GM19238 (cell line): ENCODE data around the gene GPR160.

Experiments
- DNase-seq: peaks from one replicate; pipeline ENCODE4 v3.0.0; 2011; ENCODE audit warnings: low spot score; ENCODE audit not compliant: insufficient read length

GPR160 gene

DNA sequence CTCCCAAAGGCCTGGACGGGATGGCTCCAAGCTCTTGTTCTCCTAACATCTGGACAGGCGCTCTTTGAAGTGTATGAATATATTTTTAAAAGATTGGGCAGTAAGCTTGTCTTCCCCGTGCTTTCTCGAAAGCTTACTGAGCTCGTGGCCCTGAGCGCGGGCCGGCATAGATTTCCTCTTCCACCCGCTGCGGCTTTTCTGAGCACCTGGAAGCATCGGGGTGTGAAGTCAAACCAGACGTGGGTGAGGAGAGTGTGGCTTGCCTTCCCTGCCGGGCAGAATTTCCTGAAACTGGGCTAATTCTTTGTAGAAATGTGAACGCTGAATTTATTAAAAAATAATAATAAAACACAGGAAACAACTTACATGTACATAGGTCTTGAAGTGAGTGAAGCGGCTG lies 25.9 kb downstream of the GPR160 start:
- no peak for DNase-seq

GRCh38 chr3:170064108-170064507 lies 26.3 kb downstream of the GPR160 start:
- no peak for DNase-seq

DNA sequence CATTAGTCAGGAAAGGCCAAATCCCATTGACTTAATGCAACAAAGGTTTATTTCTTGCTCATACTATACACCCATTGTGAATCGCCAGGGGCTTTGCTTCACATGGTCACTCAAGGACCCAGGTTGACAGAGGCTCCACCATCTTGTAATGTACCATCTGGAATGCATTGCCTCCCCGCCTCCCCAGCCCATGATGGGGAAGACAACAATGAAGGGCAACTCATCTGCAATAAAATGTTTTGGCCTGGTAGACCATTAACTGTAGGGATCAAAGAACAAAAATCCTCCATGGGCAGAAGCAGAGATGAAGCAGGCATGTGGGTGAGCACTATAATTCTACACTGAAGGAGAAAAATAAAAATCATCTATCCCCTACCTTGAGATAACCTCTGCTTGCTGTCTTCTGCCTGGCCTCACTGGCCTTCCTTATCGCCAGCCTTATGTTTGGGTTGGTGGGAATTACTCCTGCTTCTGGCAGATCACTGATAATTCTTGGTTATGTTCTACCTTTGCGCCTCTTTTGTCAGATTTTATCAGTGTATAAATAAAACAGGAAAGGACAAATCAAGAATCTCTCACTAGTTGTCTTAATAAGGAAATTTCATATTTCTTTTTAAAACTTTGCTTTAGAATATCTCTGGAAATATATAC lies 37.8 kb downstream of the GPR160 start:
- DNase-seq, result no peak

DNA sequence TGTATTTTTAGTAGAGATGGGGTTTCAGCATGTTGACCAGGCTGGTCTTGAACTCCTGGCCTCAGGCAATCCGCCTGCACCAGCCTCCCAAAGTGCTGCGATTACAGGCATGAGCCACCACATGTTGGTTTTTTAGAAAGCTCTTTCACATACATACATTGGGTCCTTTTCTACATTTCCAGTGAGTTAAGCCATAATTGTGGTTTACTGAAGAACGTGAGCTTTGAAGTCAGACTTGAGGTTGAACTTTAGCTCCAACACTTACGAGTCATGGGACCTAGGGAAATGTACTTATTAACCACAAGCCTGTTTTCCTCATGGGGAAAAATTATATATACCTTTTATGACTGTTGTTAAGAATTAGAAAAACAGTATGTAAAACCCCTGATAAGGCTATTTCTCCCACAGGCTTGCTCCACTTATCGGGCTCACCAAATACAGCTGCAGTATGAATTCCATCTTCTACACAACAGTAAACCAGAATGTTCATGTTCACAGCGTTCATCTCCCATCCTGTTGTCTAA lies 39.0 kb downstream of the GPR160 start:
- DNase-seq, result no peak

- no peak for DNase-seq
These were observed 39.6 kb downstream of the GPR160 start for GRCh38 chr3:170077361-170077760.

DNA sequence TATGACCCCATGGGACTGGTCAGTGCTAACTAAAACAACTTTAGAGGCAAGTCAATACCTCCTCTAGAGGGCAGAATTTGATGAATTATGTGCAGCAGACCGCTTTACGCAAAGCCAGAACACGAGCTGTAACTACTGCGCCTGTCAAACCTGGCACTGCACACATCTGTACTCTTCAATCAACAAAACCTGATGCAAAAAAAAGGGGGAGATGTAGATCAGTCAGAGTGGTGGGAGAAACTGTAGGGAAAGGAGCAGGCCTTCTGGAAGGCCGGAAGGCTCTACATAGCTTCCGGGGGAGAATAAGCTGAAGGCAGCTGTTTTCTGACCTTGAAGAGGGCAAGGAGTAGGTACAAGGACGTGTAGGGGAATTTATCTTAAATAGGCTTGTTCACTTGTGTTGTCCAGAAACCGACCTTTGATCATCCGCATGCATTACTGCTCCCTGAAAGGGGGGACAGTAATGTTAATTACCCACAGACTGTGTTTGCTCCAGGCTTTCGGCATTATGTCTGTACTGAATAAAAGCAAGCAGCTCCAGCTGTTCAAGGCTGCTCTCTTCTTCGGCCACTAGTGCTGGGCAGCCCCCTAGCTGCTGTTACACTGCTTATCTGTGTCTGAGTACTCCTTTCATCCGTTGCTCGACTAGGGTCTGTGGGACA lies 41.0 kb downstream of the GPR160 start:
- no peak for DNase-seq

DNA sequence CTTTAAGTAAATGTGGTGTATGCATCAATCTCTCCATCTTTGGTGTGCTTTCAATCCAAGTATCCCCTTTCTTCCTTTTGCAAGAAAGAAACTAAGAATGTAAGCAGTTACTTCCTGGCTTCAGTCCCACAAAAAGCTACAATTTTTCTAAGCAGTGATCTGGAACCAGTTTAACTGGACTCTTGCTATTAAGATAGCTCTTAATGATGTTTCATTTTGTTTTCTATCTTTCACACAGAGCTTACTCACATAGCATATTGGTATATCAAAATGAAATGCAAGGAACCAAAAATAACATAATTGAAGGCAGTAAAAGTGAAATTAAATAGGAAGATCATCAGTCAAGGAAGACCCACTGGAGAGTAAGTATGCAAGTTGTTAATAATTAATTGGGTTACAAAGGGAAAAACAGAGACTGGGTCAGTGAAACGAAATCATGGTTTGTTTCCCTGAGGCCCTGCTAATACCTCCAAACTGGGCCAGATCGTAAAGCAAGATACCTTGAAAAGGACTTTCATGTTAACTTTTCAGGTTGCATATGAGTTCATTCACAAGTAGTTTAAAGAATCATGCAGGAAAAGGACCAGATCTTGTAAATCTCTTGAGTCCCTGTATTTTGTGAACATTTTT lies 41.9 kb downstream of the GPR160 start:
- DNase-seq, result no peak

- DNase-seq, result no peak
These were observed 42.8 kb downstream of the GPR160 start for GRCh38 chr3:170080605-170081004.

- DNase-seq, result no peak
These were observed 43.4 kb downstream of the GPR160 start for GRCh38 chr3:170081079-170081741.

DNA sequence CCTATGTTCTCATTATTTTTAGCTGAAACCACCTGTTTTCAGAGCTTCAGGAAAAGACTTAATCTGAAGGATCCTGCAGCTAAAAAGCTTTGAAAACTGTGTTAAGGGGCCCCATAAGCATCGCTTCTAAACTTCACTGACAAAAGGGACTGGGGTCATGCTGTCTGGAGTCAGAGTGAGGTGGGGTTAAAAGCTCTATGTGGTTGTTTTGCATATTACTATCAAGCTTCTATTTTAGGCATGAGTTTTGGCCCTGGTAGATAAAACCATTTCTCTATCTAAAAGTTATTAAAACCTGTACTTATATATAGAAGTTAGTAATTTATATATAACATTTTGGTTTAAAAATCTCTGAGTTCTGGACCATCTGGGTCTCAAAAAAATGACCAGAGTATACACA lies 45.5 kb downstream of the GPR160 start:
- DNase-seq, result no peak

GRCh38 chr3:170085396-170085795 lies 47.6 kb downstream of the GPR160 start:
- no peak for DNase-seq

DNA sequence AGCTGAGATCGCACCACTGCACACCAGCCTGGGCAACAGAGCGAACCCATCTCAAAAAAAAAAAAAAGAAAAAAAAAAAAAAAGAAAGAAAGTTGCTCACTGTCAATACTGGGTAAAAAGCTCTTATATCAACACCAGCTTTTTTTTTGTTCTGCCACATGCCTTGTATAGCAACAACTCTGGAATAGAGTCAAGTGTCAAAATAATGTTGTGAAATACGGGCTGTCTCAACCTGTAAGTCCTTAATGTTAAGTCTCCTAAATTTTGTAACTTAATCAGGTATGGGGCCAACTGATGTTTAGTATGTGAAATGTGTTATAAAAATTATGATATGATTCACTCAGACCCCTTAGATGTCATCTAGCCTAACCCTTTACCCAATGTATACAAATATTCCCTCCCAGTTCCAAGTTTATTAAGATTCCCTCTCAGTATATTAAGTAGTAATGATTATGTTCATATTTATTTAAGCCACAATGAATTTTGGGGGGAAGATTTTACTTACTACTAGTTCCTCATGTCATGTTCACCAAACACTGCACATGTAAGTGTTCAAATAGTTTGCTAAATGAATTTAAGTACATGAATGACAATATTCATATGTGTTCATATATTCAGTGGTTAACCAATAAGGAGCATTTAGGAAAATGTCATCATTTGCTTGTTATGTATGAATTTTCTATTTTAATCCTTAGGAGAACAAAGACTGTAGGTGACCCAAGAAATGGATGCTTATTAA lies 52.2 kb downstream of the GPR160 start:
- no peak for DNase-seq

GRCh38 chr3:170090601-170090981 lies 52.8 kb downstream of the GPR160 start:
- no peak for DNase-seq

- DNase-seq, result no peak
These were observed 55.1 kb downstream of the GPR160 start for GRCh38 chr3:170092907-170093306.

GRCh38 chr3:170095771-170096170 lies 58.0 kb downstream of the GPR160 start:
- DNase-seq, result no peak

- DNase-seq, result no peak
These were observed 58.5 kb downstream of the GPR160 start for GRCh38 chr3:170096342-170096741.

DNA sequence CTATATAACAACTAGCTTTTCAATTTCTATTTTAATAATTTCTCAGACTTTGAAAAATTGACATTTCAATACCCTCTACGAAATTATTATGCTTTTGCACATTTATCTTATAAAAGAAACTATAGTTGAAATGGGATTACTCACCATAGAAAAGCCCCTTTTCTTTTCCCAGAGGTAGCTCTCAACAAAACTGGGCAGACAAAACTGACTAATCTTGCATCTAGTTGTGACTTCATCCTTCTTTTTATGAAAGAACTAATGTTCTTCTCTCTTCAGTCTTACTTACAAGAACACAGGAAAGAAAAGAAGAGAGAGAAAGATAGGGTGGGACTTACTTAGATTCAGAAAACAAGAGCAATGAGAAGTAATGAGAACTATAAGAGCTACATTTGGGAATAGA lies 61.0 kb downstream of the GPR160 start:
- DNase-seq, result no peak

- DNase-seq, result no peak
These were observed 63.1 kb downstream of the GPR160 start for GRCh38 chr3:170100944-170101343.

- DNase-seq, result no peak
These were observed 64.6 kb downstream of the GPR160 start for GRCh38 chr3:170102431-170102830.

GRCh38 chr3:170107941-170108340 lies 70.1 kb downstream of the GPR160 start:
- DNase-seq, result no peak

DNA sequence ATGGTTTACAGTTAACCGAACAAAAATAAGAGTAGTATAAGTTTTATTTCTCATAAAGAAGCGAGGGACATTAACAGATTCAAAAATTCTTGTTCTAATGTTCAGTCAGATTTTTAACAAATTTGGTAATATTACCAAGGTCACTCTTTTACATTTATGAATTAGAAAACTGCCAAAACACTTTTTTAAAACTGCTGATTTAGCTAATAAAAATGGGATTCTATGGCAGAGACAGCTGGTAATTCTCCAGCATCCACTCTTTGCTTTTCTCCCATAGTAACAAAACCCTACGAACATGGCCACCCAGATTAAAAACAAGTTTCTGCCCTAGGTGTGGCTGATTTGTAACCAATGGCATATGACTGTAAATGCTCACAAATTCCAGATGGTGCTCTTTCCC lies 71.2 kb downstream of the GPR160 start:
- no peak for DNase-seq
